NCI-H82 treated with DMSO at 0.1 percent for 48 hours (cell line): ENCODE measurements around the gene FSD1.
"Not testable (repeated sequence)": the region's sequence is repeated elsewhere in the genome, so short reads cannot be mapped to it uniquely, and the experiment has no call there.

Source experiments
- DNase-seq: peaks from one replicate; lab custom pipeline; 2025; ENCODE audit not compliant: unreplicated experiment; lab: John Stamatoyannopoulos, UW

Gene FSD1

GRCh38 chr19:4304538-4305256 is at the start of gene FSD1:
Gene FSD1, plus strand, starts transcription at chr19:4304598. Its CDS starts 149 bp downstream, at chr19:4304747.
- no peak for DNase-seq

GRCh38 chr19:4256563-4256962 is 47.8 kb upstream of the FSD1 start:
- no peak for DNase-seq

GRCh38 chr19:4257025-4257424 is 47.4 kb upstream of the FSD1 start:
- DNase-seq: no peak

GRCh38 chr19:4258181-4258580 is 46.2 kb upstream of the FSD1 start:
- DNase-seq: no peak

- DNase-seq: no peak
These were observed 43.7 kb upstream of the FSD1 start for GRCh38 chr19:4260613-4261191.

DNA sequence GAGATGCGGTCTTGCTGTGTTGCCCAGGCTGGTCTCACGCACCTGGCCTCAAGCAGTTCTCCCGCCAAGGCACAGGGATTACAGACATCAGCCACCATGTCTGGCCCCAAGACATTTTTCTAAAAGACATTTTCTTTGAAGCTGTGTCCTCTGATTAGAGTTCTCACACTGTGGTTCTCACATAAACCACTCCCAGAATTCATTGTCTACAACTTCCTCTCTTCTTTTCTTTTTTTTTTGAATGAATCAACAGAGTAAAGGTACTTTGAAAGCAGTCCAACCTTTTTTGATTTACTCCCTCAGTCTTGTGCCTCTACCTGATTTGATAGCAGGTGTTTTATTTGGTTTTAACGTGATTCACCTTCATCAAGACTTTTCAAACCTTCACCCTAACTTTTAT is 39.6 kb upstream of the FSD1 start:
- DNase-seq: no peak

DNA sequence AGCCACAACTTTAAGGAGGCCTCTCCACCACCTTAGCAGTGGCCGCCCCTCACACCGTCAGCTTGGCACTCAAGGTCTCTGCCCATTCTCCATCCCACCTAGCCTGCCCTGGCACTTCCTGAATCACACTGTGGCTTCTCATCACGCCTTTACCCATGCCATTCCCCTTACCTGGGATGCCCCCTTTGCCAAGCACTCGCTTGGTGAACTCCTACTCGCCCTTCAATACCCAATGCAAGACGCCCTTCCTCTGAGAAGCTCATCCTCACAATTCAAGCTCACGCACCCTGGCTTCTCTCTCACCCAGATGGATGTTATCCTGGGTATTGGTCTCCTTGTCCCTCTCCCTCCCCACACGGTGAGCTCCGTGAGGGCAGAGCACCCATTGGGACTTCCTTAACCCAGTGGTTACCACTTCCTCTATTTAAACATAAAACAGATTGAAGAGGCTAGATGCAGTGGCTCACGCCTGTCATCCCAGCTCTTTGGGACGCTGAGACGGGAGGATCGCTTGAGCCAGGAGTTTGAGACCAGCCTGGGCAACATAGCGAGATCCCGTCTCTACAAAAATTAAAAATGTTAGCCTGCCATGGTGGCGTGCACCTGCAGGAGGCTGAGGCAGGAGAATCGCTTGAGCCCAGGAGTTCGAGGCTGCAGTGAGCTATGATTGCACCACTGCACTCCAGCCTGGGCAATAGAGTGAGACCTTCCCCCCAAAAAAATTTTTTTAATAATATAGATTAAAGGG is 38.0 kb upstream of the FSD1 start:
- DNase-seq: no peak

GRCh38 chr19:4267101-4267900 is 37.1 kb upstream of the FSD1 start:
- peak; percentile 5 for DNase-seq

DNA sequence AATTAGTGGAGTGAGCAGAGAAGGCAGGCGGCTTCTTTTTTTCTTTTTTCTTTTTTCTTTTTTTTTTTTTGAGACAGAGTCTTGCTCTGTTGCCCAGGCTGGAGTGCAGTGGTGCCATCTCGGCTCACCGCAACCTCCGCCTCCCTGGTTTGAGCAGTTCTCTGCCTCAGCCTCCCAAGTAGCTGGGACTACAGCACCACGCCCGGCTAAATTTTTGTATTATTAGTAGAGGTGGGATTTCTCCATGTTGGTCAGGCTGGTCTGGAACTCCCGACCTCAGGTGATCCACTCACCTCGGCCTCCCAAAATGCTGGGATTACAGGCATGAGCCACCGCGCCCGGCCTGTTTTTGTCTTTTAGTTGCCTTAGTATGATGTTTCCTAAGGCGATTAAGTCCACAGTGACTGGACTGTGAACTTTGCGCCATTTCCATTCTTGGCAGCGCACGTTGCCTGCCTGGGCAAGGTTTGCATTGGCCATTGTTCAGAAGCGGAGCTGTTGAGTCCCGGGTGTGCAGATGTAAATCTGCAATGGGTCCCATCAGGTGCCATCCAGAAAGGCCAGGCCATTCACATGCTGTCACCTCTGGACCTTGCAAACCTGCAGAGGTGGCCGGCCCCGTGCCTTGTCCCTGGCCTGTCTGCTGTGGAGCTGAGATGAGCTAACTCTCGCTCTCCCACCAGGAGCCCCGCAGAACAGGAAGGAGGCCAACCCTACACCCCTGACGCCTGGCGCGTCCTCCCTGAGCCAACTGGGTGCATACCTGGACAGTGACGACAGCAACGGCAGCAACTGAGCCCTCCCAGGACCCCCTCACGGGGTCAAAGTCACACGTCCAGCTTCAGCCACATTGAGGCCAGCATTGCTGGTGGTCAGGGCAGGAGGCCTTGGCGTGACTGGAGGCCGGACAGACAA is 36.2 kb upstream of the FSD1 start:
- DNase-seq: no peak

- no peak for DNase-seq
These were observed 35.5 kb upstream of the FSD1 start for GRCh38 chr19:4268816-4269430.

- no peak for DNase-seq
These were observed 31.5 kb upstream of the FSD1 start for GRCh38 chr19:4272894-4273293.

GRCh38 chr19:4274321-4274686 is 30.1 kb upstream of the FSD1 start:
- not testable (repeated sequence) for DNase-seq

DNA sequence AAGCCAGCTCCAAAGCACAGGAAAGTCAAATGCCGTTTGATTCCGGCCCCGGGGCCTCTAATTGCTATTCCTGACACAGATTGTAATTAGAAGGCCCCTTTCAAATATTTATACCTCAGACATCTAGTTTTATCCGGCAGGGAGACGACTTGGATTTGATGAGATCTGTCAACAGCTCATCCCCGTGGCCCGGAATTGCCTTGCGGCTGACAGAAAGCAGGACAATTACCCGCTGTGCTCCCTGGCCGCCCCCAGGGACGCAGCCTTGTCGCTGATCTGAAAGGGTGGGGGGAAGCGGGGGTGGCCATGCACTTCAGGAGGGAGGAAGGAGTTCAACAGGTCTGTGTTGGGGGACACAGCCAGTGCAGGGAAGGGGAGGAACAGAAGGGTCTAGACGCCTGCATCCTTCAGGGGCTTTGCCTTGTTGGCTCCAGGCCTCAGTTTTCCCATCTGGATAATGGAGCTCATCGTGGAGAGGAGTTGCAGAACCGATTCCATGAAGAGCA is 27.2 kb upstream of the FSD1 start:
- no peak for DNase-seq

DNA sequence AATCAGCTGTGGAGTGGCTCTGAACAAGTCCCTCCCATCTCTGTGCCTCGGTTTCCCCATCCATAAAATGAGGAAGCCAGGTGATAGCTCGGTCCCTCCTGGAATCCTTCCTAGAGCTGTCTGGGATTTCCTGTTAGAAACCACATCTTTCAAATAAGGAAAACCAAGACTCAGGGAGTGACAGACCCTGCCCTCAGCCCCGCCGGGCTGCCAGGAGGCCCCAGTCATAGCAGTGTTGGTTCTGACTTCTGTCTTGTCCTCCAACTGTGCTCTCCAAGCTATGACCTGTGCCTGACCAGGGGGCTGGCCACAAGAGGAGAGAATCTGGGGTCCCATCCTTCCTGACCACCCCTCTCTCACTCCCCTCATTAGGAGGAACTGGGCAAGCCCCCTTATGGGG is 26.4 kb upstream of the FSD1 start:
- no peak for DNase-seq

GRCh38 chr19:4278419-4279266 is 25.8 kb upstream of the FSD1 start, which contains the start of gene SHD:
Gene SHD, plus strand, starts transcription at chr19:4279266. Its CDS starts 798 bp downstream, at chr19:4280064.
- no peak for DNase-seq

GRCh38 chr19:4279267-4279529 is 25.2 kb upstream of the FSD1 start:
- no peak for DNase-seq

DNA sequence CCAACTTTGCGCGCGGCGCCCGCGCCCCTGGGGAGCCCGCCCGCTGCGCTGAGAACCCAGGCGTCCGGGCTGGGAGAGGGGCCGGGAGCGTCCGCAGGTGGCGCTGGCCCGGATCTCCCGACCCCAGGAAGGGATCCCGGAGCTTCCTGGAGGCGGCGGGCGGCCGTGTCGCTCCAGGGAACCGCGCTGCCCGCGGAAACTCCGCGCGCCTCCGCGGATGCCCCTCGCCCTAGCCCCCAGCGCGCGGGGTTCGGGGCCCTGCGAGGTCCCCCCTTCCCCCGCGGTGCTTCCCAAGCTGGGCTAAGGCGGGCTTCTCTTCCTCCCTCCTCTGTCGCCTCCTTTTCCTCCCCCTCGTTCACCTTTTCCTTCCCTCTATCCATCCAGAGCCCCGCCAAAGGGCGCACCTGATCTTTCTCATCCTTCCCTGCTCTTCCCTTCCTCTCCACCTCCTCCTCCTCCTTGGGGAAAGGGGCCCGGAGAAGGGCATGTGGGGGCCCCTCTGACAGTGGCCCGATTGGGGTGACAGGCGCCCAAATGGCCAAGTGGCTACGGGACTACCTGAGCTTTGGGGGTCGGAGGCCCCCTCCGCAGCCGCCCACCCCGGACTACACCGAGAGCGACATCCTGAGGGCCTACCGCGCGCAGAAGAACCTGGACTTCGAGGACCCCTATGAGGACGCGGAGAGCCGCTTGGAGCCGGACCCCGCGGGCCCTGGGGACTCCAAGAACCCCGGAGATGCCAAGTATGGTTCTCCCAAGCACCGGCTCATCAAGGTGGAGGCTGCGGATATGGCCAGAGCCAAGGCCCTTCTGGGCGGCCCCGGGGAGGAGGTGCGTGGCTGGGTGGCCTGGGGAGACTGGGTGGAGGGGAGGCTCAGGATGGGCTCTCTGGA is 24.6 kb upstream of the FSD1 start:
- DNase-seq: no peak
